HL-60 (cell line): ENCODE results near the gene ALG1L2.
A peak's percentile ranks its signal among the peaks of the same experiment; 100 is the strongest.
"Not testable (repeated sequence)": the region's sequence is repeated elsewhere in the genome, so short reads cannot be mapped to it uniquely, and the experiment has no call there.

Source experiments
- DNase-seq, 2 experiments: peaks; one replicate each; pipeline ENCODE4 v3.0.0-alpha.2; 2010 to 2020; ENCODE audit warnings: low read depth in 1 of 2, low spot score in 1 of 2
- H3K27ac ChIP-seq: fragments of 250-450 bp; sonication (Bioruptor Pico); replicated peaks from 2 replicates; pipeline ENCODE4 v1.5.1; 2020; ENCODE audit warnings: mild to moderate bottlenecking, moderate library complexity
- H3K27me3 ChIP-seq: fragments of 250-450 bp; sonication (Bioruptor Pico); 2 replicates; pipeline ENCODE4 v1.5.1; 2021; ENCODE audit warnings: mild to moderate bottlenecking, moderate library complexity; ENCODE audit not compliant: insufficient read depth, poor library complexity, severe bottlenecking
- H3K4me3 ChIP-seq: replicated peaks from 2 replicates; pipeline ENCODE4 v1.5.1; 2011; ENCODE audit warnings: mild to moderate bottlenecking, control low read depth, low read length; ENCODE audit not compliant: insufficient read depth
- GABPA ChIP-seq: IDR thresholded peaks from 2 replicates; pipeline ENCODE4 v1.6.1; 2012; ENCODE audit warnings: low read depth
- POLR2AphosphoS5 ChIP-seq: IDR thresholded peaks from 2 replicates; pipeline ENCODE4 v1.6.1; 2012; ENCODE audit warnings: low read depth
- SPI1 ChIP-seq: IDR thresholded peaks from 2 replicates; pipeline ENCODE4 v1.6.1; 2012; ENCODE audit warnings: low read depth, mild to moderate bottlenecking, borderline replicate concordance
- TF ChIP-seq, protein P1 (sequence below): IDR thresholded peaks from 2 replicates; pipeline ENCODE4 v1.6.1; 2012; ENCODE audit warnings: low read depth; ENCODE audit not compliant: insufficient replicate concordance
- TF ChIP-seq, protein P2 (sequence below): IDR thresholded peaks from one replicate; pipeline ENCODE4 v1.5.1; 2011; ENCODE audit warnings: low read length, control low read depth, inconsistent platforms; ENCODE audit not compliant: insufficient read depth

The ALG1L2 gene

DNA sequence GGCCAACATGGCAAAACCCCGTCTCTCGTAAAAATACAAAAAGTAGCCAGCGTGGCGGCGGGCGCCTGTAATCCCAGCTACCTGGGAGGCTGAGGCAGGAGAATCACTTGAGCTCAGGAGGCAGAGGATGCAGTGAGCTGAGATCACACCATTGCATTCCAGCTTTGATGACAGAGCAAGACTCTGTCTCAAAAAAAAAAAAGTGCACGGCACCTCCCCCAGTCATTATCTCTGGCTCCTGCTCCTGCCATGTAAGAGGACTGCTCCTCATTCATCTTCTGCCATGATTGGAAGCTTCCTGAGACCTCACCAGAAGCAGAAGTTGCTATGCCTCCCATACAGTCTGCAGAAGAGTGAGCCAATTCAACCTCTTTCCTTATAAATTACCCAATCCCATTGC lies 4.0 kb upstream of the ALG1L2 start:
- Histone ChIP-seq H3K4me3 (no peak overlapping the region), H3K27ac (no peak overlapping the region), H3K27me3 (no peaks in the 10 kb centered on the region)
- TF ChIP-seq, protein P1, sequence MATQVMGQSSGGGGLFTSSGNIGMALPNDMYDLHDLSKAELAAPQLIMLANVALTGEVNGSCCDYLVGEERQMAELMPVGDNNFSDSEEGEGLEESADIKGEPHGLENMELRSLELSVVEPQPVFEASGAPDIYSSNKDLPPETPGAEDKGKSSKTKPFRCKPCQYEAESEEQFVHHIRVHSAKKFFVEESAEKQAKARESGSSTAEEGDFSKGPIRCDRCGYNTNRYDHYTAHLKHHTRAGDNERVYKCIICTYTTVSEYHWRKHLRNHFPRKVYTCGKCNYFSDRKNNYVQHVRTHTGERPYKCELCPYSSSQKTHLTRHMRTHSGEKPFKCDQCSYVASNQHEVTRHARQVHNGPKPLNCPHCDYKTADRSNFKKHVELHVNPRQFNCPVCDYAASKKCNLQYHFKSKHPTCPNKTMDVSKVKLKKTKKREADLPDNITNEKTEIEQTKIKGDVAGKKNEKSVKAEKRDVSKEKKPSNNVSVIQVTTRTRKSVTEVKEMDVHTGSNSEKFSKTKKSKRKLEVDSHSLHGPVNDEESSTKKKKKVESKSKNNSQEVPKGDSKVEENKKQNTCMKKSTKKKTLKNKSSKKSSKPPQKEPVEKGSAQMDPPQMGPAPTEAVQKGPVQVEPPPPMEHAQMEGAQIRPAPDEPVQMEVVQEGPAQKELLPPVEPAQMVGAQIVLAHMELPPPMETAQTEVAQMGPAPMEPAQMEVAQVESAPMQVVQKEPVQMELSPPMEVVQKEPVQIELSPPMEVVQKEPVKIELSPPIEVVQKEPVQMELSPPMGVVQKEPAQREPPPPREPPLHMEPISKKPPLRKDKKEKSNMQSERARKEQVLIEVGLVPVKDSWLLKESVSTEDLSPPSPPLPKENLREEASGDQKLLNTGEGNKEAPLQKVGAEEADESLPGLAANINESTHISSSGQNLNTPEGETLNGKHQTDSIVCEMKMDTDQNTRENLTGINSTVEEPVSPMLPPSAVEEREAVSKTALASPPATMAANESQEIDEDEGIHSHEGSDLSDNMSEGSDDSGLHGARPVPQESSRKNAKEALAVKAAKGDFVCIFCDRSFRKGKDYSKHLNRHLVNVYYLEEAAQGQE, result no peak
- no peak for TF ChIP-seq GABPA
- DNase-seq, result no peak

DNA sequence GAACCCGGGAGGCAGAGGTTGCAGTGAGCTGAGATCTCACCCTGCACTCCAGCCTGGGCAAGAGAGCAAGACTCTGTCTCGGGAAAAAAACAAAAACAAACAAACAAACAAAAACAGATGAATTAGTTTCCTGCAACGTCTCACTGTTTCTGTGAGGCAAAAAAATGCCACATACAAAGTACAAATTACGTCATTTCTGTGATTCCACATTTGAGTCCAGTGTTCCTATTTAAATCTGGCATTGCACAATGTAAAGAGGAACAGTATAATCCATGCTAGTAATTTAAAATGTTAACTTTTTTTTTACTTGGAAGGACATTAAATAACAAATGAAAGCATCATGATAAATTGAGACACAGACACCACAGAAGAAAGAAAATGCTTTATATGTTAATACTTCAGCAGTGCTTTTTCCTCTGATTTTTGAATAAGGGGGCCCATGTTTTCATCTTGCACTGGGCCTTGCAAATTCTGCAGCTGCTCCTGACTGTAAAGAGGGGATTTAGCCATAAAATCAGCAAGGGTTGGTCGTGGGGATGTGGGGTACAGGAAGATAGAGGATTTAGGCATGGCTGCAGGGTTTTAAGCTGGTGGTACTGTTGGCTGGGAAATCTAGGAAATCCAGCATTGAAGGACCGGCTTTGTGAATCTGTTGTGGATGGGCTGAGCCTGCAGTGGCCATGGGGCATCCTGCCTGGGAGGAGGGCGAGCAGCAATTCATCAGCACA lies 1.9 kb downstream of the ALG1L2 start:
- not testable (repeated sequence) for H3K27ac ChIP-seq, DNase-seq, H3K4me3 ChIP-seq, H3K27me3 ChIP-seq

DNA sequence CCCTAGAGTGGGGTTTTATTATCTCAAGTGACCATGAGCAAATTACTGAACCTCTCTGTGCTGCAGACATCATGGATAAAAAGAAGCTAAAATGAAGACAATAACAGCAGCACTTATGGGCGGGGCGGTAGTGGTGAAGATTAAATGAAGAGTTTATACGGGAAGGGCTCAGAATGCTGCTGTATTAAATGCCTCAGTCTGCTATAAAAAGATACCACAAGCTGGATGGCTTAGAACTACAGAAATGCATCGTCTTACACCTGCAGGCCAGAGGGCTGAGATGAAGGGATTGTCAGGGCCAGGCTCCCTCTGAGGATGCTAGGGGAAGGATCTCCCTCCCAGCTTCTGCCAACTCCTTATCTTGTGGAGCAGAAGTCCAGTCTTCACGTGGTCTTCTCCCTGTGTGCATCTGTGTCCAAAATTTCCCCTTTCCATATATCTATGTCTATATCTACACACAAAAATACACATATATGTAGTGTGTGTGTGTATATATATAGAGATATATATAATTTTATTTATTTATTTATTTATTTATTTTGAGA lies 2.9 kb downstream of the ALG1L2 start:
- no peak for TF ChIP-seq POLR2AphosphoS5
- TF ChIP-seq SPI1, result no peak
- Histone ChIP-seq H3K27me3 (no peaks in the 10 kb centered on the region), H3K27ac (no peak overlapping the region), H3K4me3 (no peak overlapping the region)
- no peak for DNase-seq

DNA sequence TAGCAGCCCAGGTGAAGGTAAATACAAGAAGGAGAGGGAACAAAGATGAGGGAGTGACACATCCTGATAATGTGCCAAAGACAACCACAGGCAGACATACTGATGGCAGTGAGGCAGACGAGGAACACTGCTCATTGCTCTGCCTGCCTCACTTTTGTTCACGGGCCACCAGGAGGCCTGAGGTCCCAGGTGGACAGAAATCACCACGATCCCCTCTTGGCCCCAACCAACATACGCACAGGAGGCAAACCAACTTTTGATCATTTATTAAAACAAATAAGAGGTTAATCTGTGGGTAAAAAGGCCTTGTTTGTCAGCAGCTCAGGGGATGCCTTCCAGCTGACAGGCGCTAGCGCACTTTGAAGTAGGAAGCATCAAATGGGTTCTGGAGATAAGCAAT lies 4.2 kb downstream of the ALG1L2 start:
- TF ChIP-seq, protein P2, sequence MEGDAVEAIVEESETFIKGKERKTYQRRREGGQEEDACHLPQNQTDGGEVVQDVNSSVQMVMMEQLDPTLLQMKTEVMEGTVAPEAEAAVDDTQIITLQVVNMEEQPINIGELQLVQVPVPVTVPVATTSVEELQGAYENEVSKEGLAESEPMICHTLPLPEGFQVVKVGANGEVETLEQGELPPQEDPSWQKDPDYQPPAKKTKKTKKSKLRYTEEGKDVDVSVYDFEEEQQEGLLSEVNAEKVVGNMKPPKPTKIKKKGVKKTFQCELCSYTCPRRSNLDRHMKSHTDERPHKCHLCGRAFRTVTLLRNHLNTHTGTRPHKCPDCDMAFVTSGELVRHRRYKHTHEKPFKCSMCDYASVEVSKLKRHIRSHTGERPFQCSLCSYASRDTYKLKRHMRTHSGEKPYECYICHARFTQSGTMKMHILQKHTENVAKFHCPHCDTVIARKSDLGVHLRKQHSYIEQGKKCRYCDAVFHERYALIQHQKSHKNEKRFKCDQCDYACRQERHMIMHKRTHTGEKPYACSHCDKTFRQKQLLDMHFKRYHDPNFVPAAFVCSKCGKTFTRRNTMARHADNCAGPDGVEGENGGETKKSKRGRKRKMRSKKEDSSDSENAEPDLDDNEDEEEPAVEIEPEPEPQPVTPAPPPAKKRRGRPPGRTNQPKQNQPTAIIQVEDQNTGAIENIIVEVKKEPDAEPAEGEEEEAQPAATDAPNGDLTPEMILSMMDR, result no peak
- TF ChIP-seq GABPA (no peak), POLR2AphosphoS5 (no peak), SPI1 (no peak)
- TF ChIP-seq, protein P1, result no peak
- DNase-seq, result no peak
- no peak overlapping the region for H3K4me3 ChIP-seq
- no peak overlapping the region for H3K27ac ChIP-seq
- H3K27me3 ChIP-seq, result no peaks in the 10 kb centered on the region

DNA sequence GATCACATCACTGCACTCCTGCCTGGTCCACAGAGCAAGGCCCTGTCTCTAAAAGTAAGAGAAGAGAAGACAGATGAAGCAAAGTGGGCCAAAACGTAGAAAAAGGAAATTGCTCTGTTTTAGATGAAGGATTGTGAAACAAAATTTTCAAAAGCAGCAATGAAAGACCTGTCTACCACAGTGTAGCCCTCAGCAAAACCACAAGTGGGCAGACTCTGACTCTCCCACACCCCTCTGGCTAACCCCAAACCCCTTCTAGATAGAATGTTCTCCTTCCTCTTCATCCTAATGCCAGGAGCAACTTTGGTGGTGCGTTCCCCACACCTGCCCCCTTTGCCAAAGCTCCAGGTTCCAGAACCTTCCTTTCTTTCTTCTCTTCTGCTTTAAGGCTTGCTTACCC lies 5.0 kb downstream of the ALG1L2 start:
- not testable (repeated sequence) for H3K4me3 ChIP-seq, H3K27me3 ChIP-seq, H3K27ac ChIP-seq
- peak in 1 of 2 experiments; percentile 75 for DNase-seq

DNA sequence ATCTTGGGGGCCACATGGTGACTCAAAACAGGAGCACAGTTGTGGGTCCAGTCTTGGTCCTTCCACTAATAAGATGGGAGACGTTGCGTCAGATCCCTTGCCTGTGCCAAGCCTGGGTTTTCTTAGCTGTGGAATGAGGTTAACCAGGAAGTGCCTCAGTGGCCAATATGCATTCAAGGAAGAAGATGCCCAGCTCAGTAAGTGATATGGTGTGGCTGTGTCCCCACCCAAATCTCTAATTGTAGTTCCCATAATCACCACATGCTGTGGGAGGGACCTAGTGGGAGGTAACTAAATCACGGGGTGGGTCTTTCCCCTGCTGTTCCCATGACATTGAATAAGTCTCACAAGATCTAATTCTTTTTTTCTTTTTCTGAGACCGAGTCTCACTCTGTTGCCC lies 6.4 kb downstream of the ALG1L2 start:
- TF ChIP-seq, protein P2, result no peak
- TF ChIP-seq POLR2AphosphoS5, result no peak
- TF ChIP-seq, protein P1, result no peak
- DNase-seq, result no peak
- H3K4me3 ChIP-seq, result no peak overlapping the region
- H3K27ac ChIP-seq, result no peak overlapping the region
- no peaks in the 10 kb centered on the region for H3K27me3 ChIP-seq

DNA sequence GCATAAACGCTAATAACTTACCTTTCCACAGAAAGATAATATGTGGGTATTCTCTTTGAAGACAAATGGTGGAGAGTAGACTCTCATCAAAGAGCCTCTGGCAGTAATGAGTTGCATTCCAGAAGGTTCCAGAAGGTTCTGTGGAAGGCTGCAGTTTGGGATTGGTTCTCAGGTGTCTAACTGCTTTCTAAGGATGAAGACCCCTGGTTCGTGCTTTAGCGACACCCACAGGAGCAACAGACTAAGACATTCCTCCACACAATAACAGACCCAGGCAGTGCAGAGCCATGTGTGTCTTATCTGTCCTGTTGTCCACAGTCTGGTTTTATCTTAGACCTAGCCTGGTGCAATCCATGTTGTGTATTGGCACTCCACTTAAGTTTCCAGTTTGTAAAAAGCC lies 9.1 kb downstream of the ALG1L2 start:
- not testable (repeated sequence) for DNase-seq, H3K27ac ChIP-seq, H3K27me3 ChIP-seq, H3K4me3 ChIP-seq
